GM21447 (cell line): ENCODE data around the gene EIF3I.
A peak's percentile ranks its signal among the peaks of the same experiment; 100 is the strongest.

ENCODE experiments used
- ATAC-seq: cut with Tn5 transposase; IDR thresholded peaks from one replicate; pipeline ENCODE4 v1.9.1; 2021; ENCODE audit not compliant: unreplicated experiment

The EIF3I gene

GRCh38 chr1:32221980-32222755 lies at the start of gene EIF3I, which contains the start of gene TMEM234:
TSS of gene EIF3I (plus strand) at chr1:32222407. CDS start at chr1:32222442, 35 bp downstream.
TSS of gene TMEM234 (minus strand) at chr1:32222353. CDS start at chr1:32222322, 31 bp downstream.
- peak; percentile 85 for ATAC-seq

GRCh38 chr1:32172621-32173245 lies 49.5 kb upstream of the EIF3I start:
- ATAC-seq: no peak

GRCh38 chr1:32178380-32179192 lies 43.6 kb upstream of the EIF3I start:
- ATAC-seq: no peak

- ATAC-seq: no peak
These were observed 43.1 kb upstream of the EIF3I start for GRCh38 chr1:32179193-32179442.

GRCh38 chr1:32179443-32180185 lies 42.6 kb upstream of the EIF3I start, which contains the start of gene TXLNA:
TSS of gene TXLNA (plus strand) at chr1:32179675. CDS start at chr1:32180346, 671 bp downstream.
- ATAC-seq: peak; percentile 75

- ATAC-seq: peak; percentile 27
These were observed 41.8 kb upstream of the EIF3I start for GRCh38 chr1:32180186-32181060.

GRCh38 chr1:32181065-32181464 lies 41.1 kb upstream of the EIF3I start:
- ATAC-seq: no peak

- ATAC-seq: no peak
These were observed 40.6 kb upstream of the EIF3I start for GRCh38 chr1:32181563-32181962.

- no peak for ATAC-seq
These were observed 40.1 kb upstream of the EIF3I start for GRCh38 chr1:32182060-32182459.

- no peak for ATAC-seq
These were observed 37.6 kb upstream of the EIF3I start for GRCh38 chr1:32184650-32185049.

- no peak for ATAC-seq
These were observed 36.1 kb upstream of the EIF3I start for GRCh38 chr1:32186077-32186476.

- ATAC-seq: no peak
These were observed 35.7 kb upstream of the EIF3I start for GRCh38 chr1:32186491-32186890.

- no peak for ATAC-seq
These were observed 34.4 kb upstream of the EIF3I start for GRCh38 chr1:32187850-32188249.

GRCh38 chr1:32192220-32192948 lies 29.8 kb upstream of the EIF3I start:
- ATAC-seq: no peak

- no peak for ATAC-seq
These were observed 27.2 kb upstream of the EIF3I start for GRCh38 chr1:32194984-32195383.

- ATAC-seq: no peak
These were observed 26.7 kb upstream of the EIF3I start for GRCh38 chr1:32195531-32195930.

- ATAC-seq: no peak
These were observed 26.0 kb upstream of the EIF3I start for GRCh38 chr1:32195972-32196823.

- ATAC-seq: no peak
These were observed 25.1 kb upstream of the EIF3I start for GRCh38 chr1:32197074-32197473.

- ATAC-seq: no peak
These were observed 24.4 kb upstream of the EIF3I start for GRCh38 chr1:32197837-32198236.
